Measurements from ENCODE around the gene UQCRC2. TPM values are rescaled to one million over a fixed set of nuclear protein-coding genes. Genes with fewer than 3 reads are reported as not detected.

The UQCRC2 gene
- total and polyA plus RNA-seq, 7 donors = 179 to 453 (median 220) TPM

- Histone ChIP-seq H3K4me3 (peak overlapping the region; percentile 78 to 91 (median 82)), H3K36me3 (peaks cover 0 to 15% (median 3%) of the 10 kb centered on the region in 4 donors), H3K4me1 (peaks cover 0 to 43% (median 33%) of the 10 kb centered on the region in 4 donors), H3K27ac (peak overlapping the region; percentile 88 to 95 (median 90)), H3K27me3 (no peaks in the 10 kb centered on the region), H3K9me3 (no peaks in the 10 kb centered on the region)
- no peak for TF ChIP-seq POLR2AphosphoS5 (IDR thresholded peaks at IDR 0.05)
- no peak for TF ChIP-seq EP300 (IDR thresholded peaks at IDR 0.05)
- no peak for TF ChIP-seq POLR2A (IDR thresholded peaks at IDR 0.05)
- TF ChIP-seq, protein P1, sequence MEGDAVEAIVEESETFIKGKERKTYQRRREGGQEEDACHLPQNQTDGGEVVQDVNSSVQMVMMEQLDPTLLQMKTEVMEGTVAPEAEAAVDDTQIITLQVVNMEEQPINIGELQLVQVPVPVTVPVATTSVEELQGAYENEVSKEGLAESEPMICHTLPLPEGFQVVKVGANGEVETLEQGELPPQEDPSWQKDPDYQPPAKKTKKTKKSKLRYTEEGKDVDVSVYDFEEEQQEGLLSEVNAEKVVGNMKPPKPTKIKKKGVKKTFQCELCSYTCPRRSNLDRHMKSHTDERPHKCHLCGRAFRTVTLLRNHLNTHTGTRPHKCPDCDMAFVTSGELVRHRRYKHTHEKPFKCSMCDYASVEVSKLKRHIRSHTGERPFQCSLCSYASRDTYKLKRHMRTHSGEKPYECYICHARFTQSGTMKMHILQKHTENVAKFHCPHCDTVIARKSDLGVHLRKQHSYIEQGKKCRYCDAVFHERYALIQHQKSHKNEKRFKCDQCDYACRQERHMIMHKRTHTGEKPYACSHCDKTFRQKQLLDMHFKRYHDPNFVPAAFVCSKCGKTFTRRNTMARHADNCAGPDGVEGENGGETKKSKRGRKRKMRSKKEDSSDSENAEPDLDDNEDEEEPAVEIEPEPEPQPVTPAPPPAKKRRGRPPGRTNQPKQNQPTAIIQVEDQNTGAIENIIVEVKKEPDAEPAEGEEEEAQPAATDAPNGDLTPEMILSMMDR (IDR thresholded peaks at IDR 0.05) = no peak
- 2 to 3% methylated on average over 24 of the region's 24 CpGs for WGBS, 2 donors
- peak; percentile 82 for DNase-seq
- intact Hi-C loops (cut with DNase I) = loop anchor here (2.0 to 5.0 kb wide), 3 partner anchors 237 to 350 kb away; partner anchors contain the start of gene POLR3E
Observed at GRCh38 chr16:21952040-21952792, 945 bp upstream of the UQCRC2 start.

- H3K27me3 ChIP-seq = no peaks in the 10 kb centered on the region
- DNase-seq = no peak
- 0% methylated on average over 15 of the region's 15 CpGs for WGBS, 2 donors
- H3K9me3 ChIP-seq = no peaks in the 10 kb centered on the region
- H3K4me3 ChIP-seq = peak overlapping the region; percentile 78 to 91 (median 82)
- intact Hi-C loops (cut with DNase I) = loop anchor here (2.0 to 5.0 kb wide), 3 partner anchors 235 to 351 kb away; partner anchors contain the start of gene POLR3E
- H3K36me3 ChIP-seq = peaks cover 5 to 28% (median 11%) of the 10 kb centered on the region in 4 donors
- peaks cover 0 to 45% (median 36%) of the 10 kb centered on the region in 4 donors for H3K4me1 ChIP-seq
- H3K27ac ChIP-seq = peak overlapping the region; percentile 88 to 95 (median 90)
- TF ChIP-seq POLR2AphosphoS5 (IDR thresholded peaks at IDR 0.05) (no peak), EP300 (IDR thresholded peaks at IDR 0.05) (no peak), POLR2A (IDR thresholded peaks at IDR 0.05) (no peak)
- TF ChIP-seq, protein P1 (IDR thresholded peaks at IDR 0.05) = no peak
Observed at GRCh38 chr16:21953541-21953902, 361 bp downstream of the UQCRC2 start.

- Histone ChIP-seq H3K9me3 (no peaks in the 10 kb centered on the region), H3K27ac (no peak overlapping the region), H3K27me3 (no peaks in the 10 kb centered on the region), H3K36me3 (peaks cover 17 to 71% (median 46%) of the 10 kb centered on the region in 4 donors), H3K4me1 (peaks cover 0 to 28% (median 20%) of the 10 kb centered on the region in 4 donors), H3K4me3 (no peak overlapping the region)
- intact Hi-C loops (cut with DNase I) = no loop called here
- WGBS, 2 donors = 57 to 64% methylated on average over 1 of the region's 1 CpG
- no peak for TF ChIP-seq EP300 (IDR thresholded peaks at IDR 0.05)
- DNase-seq = no peak
Observed at GRCh38 chr16:21957714-21958346, 4.7 kb downstream of the UQCRC2 start.

DNA sequence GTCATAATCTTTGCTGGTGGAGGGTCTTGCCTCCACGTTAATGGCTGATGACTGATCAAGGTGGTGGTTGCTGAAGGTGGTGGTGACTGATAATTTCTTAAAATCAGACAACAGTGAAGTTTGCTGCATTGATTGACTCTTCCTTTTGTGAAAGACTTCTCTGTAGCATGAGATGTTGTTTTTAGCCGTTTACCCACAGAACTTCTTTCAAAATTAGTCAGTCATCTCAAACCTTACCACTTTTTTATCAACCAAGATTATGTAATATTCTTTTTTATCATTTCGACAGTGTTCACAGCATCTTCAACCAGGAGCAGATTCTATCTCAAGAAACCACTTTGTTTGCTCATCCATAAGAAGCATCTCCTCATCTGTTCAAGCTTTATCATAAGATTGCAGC lies 5.9 kb downstream of the UQCRC2 start:
- Histone ChIP-seq H3K9me3 (no peaks in the 10 kb centered on the region), H3K27me3 (no peaks in the 10 kb centered on the region), H3K27ac (no peak overlapping the region), H3K4me3 (no peak overlapping the region), H3K4me1 (peaks cover 0 to 27% (median 17%) of the 10 kb centered on the region in 4 donors), H3K36me3 (peaks cover 22 to 84% (median 58%) of the 10 kb centered on the region in 4 donors)
- WGBS, 2 donors = 75 to 80% methylated on average over 3 of the region's 3 CpGs
- TF ChIP-seq POLR2AphosphoS5 (IDR thresholded peaks at IDR 0.05) (no peak), EP300 (IDR thresholded peaks at IDR 0.05) (no peak), POLR2A (IDR thresholded peaks at IDR 0.05) (no peak)
- TF ChIP-seq, protein P1 (IDR thresholded peaks at IDR 0.05) = no peak
- DNase-seq = no peak
- intact Hi-C loops (cut with DNase I) = no loop called here

GRCh38 chr16:21962475-21962874 lies 9.3 kb downstream of the UQCRC2 start:
- DNase-seq = no peak
- Histone ChIP-seq H3K4me1 (peaks cover 0 to 6% (median 0%) of the 10 kb centered on the region in 4 donors), H3K9me3 (no peaks in the 10 kb centered on the region), H3K4me3 (no peak overlapping the region), H3K27ac (no peak overlapping the region), H3K36me3 (peaks cover 34 to 99% (median 87%) of the 10 kb centered on the region in 4 donors), H3K27me3 (no peaks in the 10 kb centered on the region)
- WGBS, 2 donors = 91% methylated on average over 5 of the region's 5 CpGs
- TF ChIP-seq, protein P1 (IDR thresholded peaks at IDR 0.05) = no peak
- TF ChIP-seq EP300 (IDR thresholded peaks at IDR 0.05) (no peak), POLR2A (IDR thresholded peaks at IDR 0.05) (no peak), POLR2AphosphoS5 (IDR thresholded peaks at IDR 0.05) (no peak)
- intact Hi-C loops (cut with DNase I) = no loop called here
